Epidermal melanocyte (primary cell): ENCODE results near the gene FTL.

Source experiments
- DNase-seq: peaks from one replicate; pipeline ENCODE4 v3.0.0; 2011; ENCODE audit warnings: low spot score; ENCODE audit not compliant: insufficient read length

Gene FTL

DNA sequence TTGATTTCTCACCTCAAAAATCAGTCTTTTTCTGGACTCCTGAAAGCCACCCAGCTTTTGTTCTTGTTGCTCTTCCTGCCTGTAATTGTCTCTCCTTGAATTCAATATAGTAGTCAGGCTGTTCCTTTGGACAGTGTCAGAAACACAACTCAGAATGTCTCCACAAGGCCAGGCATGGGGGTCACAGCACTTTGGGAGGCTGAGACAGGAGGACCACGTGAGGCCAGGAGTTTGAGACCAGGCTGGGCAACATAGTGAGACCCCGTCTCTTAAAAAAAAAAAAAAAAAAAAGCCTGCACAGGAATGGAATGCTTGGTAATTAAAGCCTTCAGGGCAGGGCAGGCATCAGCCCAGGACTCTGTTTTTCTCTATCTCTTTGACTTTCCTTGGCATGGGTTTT, 19.3 kb upstream of the FTL start:
- DNase-seq: no peak

- peak; percentile 7 for DNase-seq
Measured at GRCh38 chr19:48946463-48947257, 18.4 kb upstream of the FTL start.

DNA sequence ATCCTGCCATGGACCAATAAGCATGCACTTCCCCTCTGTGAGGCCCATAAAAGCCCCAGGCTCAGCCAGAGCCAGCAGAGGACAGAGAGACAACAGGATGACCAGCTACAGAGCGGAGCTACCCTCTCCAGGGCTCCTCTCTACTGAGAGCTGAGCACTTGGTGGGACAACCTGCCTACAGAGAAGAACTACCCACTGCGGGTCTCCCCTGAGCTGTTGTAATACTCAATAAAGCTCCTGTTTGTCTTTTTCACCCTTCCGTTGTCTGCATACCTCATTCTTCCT, 17.9 kb upstream of the FTL start:
- no peak for DNase-seq

GRCh38 chr19:48950159-48950558, 14.9 kb upstream of the FTL start:
- DNase-seq: no peak

GRCh38 chr19:48950830-48951519, 14.1 kb upstream of the FTL start:
- DNase-seq: no peak

DNA sequence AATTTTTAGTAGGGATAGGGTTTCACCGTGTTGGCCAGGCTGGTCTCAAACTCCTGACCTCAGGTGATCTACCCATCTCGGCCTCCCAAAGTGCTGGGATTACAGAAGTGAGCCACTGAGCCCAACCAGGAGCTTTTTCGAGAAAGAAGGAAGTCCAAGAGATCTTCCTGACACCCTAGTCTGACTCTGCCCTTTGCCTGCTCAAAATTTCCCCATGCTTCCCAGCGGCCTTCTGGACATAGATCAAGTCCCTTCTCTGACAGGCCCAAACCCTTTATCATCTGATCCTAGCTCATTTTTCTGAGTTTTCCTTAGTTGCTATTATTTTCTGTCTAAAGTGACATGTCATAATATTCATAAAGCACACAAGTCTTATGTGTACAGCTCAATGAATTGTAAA, 12.0 kb upstream of the FTL start:
- DNase-seq: no peak

- DNase-seq: no peak
Measured at GRCh38 chr19:48953990-48954594, 11.0 kb upstream of the FTL start.

GRCh38 chr19:48954595-48955307, 10.4 kb upstream of the FTL start, which contains the start of gene BAX:
Gene BAX (plus strand): TSS chr19:48954875. CDS start chr19:48954929, 54 bp downstream.
- DNase-seq: peak; percentile 97

DNA sequence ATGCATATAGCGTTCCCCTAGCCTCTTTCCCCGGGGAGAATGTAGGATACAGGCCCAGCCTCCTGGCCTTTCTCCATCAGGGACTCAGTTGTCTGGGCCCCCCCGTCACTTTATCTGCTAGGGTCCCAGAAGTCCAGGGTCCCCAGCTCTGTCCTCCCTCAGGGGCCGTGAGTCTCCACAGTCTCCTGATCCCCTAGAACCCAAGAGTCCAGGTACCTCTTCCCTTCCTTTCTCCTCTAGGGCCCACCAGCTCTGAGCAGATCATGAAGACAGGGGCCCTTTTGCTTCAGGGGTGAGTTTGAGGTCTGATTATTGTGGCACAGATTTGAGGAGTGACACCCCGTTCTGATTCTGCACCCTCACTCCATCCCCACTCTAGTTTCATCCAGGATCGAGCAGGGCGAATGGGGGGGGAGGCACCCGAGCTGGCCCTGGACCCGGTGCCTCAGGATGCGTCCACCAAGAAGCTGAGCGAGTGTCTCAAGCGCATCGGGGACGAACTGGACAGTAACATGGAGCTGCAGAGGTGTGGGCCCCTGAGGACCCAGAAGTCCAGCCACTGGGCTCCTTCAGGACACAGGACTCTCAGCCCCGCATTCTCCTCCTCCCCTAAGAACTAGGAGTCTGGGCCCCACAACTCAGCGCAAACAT, 9.7 kb upstream of the FTL start:
- DNase-seq: no peak

DNA sequence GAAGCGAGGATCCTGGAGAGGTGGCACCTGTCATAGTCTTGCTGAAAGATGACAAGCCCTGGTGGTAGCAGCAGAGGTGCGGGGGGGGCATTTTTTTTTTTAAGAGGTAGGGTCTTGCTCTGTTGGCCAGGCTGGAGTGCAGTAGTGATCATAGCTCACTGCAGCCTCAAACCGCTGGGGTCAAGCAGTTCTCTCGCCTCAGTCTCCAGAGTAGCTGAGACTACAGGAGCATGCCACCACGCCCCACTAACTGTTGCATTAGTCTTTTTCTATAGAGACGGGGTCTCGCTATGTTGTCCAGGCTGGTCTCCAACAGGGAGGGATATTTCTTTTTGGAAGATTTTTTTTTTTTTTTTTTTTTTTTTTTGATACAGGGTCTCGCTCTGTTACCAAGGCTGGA, 7.1 kb upstream of the FTL start:
- DNase-seq: no peak

GRCh38 chr19:48959341-48960239, 5.5 kb upstream of the FTL start:
- DNase-seq: no peak

GRCh38 chr19:48961051-48961649, 4.0 kb upstream of the FTL start:
- no peak for DNase-seq

GRCh38 chr19:48961673-48962028, 3.5 kb upstream of the FTL start:
- no peak for DNase-seq

DNA sequence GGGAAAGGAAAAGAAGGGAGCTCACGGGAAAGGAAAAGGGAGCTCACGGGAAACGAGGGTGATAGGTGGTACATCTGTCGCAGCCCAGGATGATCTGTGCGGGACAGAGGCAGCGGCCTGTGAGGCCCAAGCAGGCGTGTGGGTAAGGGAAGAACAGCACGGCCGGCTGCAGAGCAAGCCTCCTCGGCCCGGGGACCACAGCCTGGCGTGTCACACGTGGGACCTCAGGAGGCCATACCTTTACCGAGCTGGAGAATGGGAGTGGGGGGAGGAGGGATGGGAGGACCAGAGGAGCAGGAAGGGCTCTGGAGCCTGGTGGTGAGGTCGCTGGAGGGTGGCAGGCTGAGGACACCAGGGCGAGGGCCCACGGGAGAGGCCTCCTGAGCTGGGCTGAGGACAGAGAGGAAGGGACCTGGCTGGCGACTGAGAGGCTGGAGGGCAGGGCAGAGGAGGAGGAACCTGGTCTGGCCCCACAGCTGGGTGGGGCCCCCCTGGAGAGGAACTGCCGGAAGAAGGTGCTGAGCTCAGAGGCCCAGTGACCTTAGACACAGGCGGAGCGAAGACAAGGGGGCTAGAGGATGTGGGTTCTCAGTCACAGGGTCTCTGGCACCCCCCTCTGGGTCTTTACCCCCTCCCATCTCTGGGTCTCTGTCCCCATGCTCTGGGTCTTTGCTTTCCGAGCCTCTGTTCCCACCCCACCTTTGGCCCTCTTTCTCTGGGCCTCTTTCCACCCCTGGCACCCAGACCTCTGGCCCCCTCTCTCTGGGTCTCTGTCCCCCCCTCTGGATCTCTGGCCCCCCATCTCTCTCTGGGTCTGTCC, 2.9 kb upstream of the FTL start:
- no peak for DNase-seq

- DNase-seq: no peak
Measured at GRCh38 chr19:48962849-48963165, 2.3 kb upstream of the FTL start.

DNA sequence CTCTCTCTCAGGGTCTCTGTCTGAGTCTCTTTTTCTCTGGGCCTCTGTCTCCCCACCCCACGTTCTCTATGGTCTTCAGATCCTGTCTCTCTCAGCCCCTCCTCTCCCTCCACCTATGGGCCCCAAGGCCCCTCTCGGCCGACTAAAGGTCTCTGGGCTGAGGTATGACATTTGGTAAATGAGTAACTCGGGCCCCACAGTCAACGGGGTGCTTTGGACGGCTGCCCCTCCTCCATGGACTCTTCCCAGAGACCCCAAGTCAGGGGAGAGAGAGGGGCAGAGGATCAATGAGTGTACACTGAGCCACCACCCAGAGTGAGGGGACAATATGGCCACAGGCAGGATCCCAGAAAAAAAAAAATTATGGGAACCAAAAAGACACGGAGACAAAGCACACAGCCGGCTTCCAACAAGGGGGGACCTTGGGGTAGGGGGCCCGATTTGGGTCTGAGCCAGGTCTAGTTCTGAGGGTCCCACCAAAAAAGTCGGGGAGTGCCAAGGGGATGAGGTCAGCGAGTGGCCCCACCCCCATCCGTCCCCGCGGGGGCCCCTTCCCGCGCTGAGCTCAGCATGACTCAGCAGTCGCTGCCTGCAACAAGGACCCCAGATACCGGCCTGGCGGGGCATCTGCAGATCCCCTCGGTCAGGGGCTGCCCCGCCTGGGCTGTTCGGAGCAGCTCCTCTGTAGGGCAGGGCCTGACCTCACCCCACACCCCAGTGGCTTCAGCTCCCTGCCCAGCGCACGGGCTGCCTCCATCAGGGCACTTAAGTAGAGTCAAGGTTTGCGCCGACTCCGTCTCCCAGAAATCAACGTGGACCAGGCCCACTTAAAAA, 1.5 kb upstream of the FTL start:
- DNase-seq: no peak

DNA sequence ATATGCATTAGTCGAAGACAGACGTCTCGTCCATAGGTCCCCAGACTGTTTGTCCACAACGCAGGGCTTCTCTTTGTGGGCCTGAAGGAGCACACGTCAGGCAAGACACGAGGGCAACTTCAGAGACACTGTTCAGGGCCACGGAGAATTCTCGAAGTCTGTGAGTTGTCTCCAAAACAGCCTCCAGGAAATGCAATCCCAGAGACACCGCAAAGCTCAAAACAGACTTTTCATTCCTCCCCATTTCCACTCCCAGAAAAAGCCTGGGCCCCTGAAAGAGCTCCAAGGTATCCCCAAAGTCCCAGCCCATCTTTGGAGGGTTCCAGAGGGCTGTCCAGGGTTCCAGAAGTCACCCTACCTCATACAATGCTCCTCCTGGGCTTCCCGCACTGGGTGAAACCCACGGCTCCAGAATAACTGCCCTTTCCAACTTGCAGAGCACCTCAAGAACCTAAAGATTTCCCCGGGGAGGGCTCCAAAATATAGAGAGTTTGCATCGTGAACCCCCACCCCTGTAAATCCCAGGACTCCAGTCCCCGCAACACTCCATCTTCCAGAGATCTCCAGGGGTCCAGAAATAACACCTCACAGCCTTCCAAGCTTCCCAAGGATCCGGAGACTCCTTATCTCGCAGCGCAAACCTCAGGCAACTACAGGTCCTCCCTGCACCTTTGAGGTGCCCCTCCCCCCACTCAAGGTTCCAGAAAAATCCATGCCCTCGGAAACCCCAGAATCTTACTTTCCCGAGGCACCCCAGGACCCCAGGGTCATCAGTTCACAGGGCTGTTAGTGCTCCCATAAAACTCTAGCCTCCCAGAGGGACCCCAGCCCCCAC, 687 bp upstream of the FTL start:
- no peak for DNase-seq
